ENCODE data around the gene PAOX.

DNA sequence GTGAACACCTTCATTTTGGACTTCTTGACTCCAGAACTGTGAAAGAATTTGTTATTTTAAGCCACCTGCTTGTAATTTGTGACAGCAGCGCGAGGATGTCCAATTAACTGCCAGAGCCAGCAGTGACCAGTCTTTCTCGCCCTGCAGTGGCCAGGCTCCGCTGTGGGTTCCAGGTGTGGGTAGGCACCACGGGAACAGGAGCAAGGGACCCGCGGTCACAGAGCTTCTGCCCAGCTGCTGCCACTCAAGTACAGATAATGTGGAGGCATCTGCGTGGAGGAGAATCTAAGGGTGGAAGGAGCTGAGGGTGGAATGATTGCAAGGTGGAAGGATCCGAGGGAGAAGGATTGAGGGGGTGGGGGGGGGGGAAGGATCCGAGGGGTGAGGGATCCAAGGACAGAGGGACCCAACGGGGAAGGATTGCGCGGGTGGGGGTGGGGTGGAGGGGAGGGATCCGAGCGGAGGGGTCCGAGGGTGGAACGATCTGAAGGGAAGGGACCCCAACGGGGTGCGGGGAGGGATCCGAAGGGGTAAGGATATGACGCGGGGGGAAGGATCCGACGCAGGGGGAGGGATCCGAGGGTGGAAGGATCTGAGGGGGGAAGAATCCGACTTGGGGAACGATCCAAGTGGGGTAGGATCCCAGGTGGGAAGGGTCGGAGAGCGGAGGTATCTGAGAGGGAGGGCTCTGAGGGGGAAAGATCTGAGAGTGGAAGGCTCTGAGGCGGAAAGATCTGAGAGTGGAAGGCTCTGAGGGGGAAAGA is 45.9 kb upstream of the PAOX start:
- TF ChIP-seq, protein P1, sequence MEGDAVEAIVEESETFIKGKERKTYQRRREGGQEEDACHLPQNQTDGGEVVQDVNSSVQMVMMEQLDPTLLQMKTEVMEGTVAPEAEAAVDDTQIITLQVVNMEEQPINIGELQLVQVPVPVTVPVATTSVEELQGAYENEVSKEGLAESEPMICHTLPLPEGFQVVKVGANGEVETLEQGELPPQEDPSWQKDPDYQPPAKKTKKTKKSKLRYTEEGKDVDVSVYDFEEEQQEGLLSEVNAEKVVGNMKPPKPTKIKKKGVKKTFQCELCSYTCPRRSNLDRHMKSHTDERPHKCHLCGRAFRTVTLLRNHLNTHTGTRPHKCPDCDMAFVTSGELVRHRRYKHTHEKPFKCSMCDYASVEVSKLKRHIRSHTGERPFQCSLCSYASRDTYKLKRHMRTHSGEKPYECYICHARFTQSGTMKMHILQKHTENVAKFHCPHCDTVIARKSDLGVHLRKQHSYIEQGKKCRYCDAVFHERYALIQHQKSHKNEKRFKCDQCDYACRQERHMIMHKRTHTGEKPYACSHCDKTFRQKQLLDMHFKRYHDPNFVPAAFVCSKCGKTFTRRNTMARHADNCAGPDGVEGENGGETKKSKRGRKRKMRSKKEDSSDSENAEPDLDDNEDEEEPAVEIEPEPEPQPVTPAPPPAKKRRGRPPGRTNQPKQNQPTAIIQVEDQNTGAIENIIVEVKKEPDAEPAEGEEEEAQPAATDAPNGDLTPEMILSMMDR (conservative IDR thresholded peaks at IDR 0.05 in 1 of 2, IDR thresholded peaks at IDR 0.05 in 1 of 2; ENCODE audit: low read depth in 1 of 2, low read length in 2 of 2) = no peak
- TF ChIP-seq EZH2 (IDR thresholded peaks at IDR 0.05; ENCODE audit: low read length, missing control alignments) = no peak
